Neural cell (in vitro differentiated cells): ENCODE measurements around the gene NR1D1. TPM values are rescaled to one million over a fixed set of nuclear protein-coding genes. Genes with fewer than 3 reads are reported as not detected.

Experiments used
- H2AFZ ChIP-seq: fragments of 200-600, 300-800 bp; sonication (generic), shearing (Covaris generic); 2 replicates; pipeline ENCODE4 v1.6.0; 2014; ENCODE audit warnings: low read depth, mild to moderate bottlenecking, antibody characterized with exemption, low read length, moderate library complexity
- H3F3A ChIP-seq: fragments of 200-600 bp; shearing (Covaris generic); 2 replicates; pipeline ENCODE4 v1.6.1; 2016; ENCODE audit warnings: mild to moderate bottlenecking, moderate library complexity, mixed read lengths, antibody characterized with exemption, low read length; ENCODE audit not compliant: insufficient read depth, poor library complexity, severe bottlenecking
- H3K27ac ChIP-seq: fragments of 200-600, 300-800 bp; sonication (generic), shearing (Covaris generic); 2 replicates; pipeline ENCODE4 v1.5.1; 2014; ENCODE audit warnings: mild to moderate bottlenecking, low read length, moderate library complexity
- H3K27me3 ChIP-seq: fragments of 300-800, 200-600 bp; sonication (generic), shearing (Covaris generic); 2 replicates; pipeline ENCODE4 v1.6.0; 2014; ENCODE audit warnings: mild to moderate bottlenecking, low read depth, low read length, moderate library complexity; ENCODE audit not compliant: insufficient read depth
- H3K36me3 ChIP-seq: fragments of 300-800, 200-600 bp; sonication (generic), shearing (Covaris generic); 2 replicates; pipeline ENCODE4 v1.5.1; 2014; ENCODE audit warnings: mild to moderate bottlenecking, antibody characterized with exemption, low read length, moderate library complexity; ENCODE audit not compliant: insufficient read depth
- H3K4me2 ChIP-seq: fragments of 300-800, 200-600 bp; sonication (generic), shearing (Covaris generic); 2 replicates; pipeline ENCODE4 v1.6.0; 2014; ENCODE audit warnings: mild to moderate bottlenecking, low read length
- H3K4me3 ChIP-seq: fragments of 300-800, 200-600 bp; sonication (generic), shearing (Covaris generic); 2 replicates; pipeline ENCODE4 v1.5.1; 2014; ENCODE audit warnings: mild to moderate bottlenecking, low read length, moderate library complexity
- H3K79me2 ChIP-seq: fragments of 200-600 bp; shearing (Covaris generic); replicated peaks from 2 replicates; pipeline ENCODE4 v1.6.0; 2014; ENCODE audit warnings: mild to moderate bottlenecking, low read length, moderate library complexity; ENCODE audit not compliant: insufficient read depth
- H3K9ac ChIP-seq: fragments of 300-800, 200-600 bp; sonication (generic), shearing (Covaris generic); 2 replicates; pipeline ENCODE4 v1.6.1; 2016; ENCODE audit warnings: mild to moderate bottlenecking, low read length, mixed read lengths
- H3K9me2 ChIP-seq: fragments of 200-600 bp; shearing (Covaris generic); 2 replicates; pipeline ENCODE4 v1.6.1; 2016; ENCODE audit warnings: mild to moderate bottlenecking, low read length, mixed read lengths; ENCODE audit not compliant: insufficient read depth
- H3K9me3 ChIP-seq: fragments of 200-600, 300-800 bp; sonication (generic), shearing (Covaris generic); 2 replicates; pipeline ENCODE4 v1.6.1; 2016; ENCODE audit warnings: mild to moderate bottlenecking, mixed run types, low read length, moderate library complexity, mixed read lengths
- H4K20me1 ChIP-seq: fragments of 200-600 bp; shearing (Covaris generic); 2 replicates; pipeline ENCODE4 v1.6.1; 2016; ENCODE audit warnings: mild to moderate bottlenecking, mixed run types; ENCODE audit not compliant: insufficient read depth
- CTCF ChIP-seq: fragments of 450-650 bp; IDR thresholded peaks from 2 replicates; pipeline ENCODE4 v1.5.1; 2014; ENCODE audit warnings: antibody characterized with exemption, mild to moderate bottlenecking, moderate library complexity; ENCODE audit not compliant: poor library complexity, severe bottlenecking
- EP300 ChIP-seq: fragments of 450-650 bp; conservative IDR thresholded peaks from 2 replicates; pipeline ENCODE4 v1.6.1; 2014; ENCODE audit warnings: antibody characterized with exemption, mild to moderate bottlenecking, moderate library complexity; ENCODE audit not compliant: poor library complexity, severe bottlenecking
- EZH2 ChIP-seq: fragments of 200-600, 300-800 bp; shearing (Covaris generic), sonication (generic); IDR thresholded peaks from 2 replicates; pipeline ENCODE4 v1.6.1; 2014; ENCODE audit warnings: antibody characterized with exemption, low read length, borderline replicate concordance, mild to moderate bottlenecking; ENCODE audit not compliant: insufficient read depth, poor library complexity, severe bottlenecking
- MXI1 ChIP-seq: fragments of 450-650 bp; conservative IDR thresholded peaks from 2 replicates; pipeline ENCODE4 v1.6.1; 2014; ENCODE audit warnings: antibody characterized with exemption, mild to moderate bottlenecking; ENCODE audit not compliant: poor library complexity, severe bottlenecking
- POLR2AphosphoS5 ChIP-seq: IDR thresholded peaks from 2 replicates; pipeline ENCODE4 v1.6.1; 2012
- RAD21 ChIP-seq: fragments of 450-650 bp; conservative IDR thresholded peaks from 2 replicates; pipeline ENCODE4 v1.6.1; 2014; ENCODE audit warnings: antibody characterized with exemption, mild to moderate bottlenecking, moderate library complexity
- SMC3 ChIP-seq: fragments of 450-650 bp; conservative IDR thresholded peaks from 2 replicates; pipeline ENCODE4 v1.6.1; 2014; ENCODE audit warnings: antibody characterized with exemption, mild to moderate bottlenecking, moderate library complexity; ENCODE audit not compliant: poor library complexity
- TAF1 ChIP-seq: IDR thresholded peaks from 2 replicates; pipeline ENCODE4 v1.6.1; 2012; ENCODE audit warnings: low read depth
- polyA plus RNA-seq: library from polyadenylated mRNA; depleted of rRNA; stranded (reverse); fragments of >200 nt; gene quantifications from 2 replicates; pipeline ENCODE4 v1.2.3, GENCODE V29; 2014
- TF ChIP-seq, protein P1 (sequence below): IDR thresholded peaks from 2 replicates; pipeline ENCODE4 v1.6.1; 2012; ENCODE audit warnings: borderline replicate concordance

NR1D1 gene
- polyA plus RNA-seq, 1 donor from 2014 or later, result 0.73 TPM

GRCh38 chr17:40090237-40091119, 9.9 kb downstream of the NR1D1 start:
- H4K20me1 ChIP-seq, result no peaks in the 10 kb centered on the region
- H3F3A ChIP-seq, result no peaks in the 10 kb centered on the region
- no peak overlapping the region for H3K4me2 ChIP-seq
- H3K9ac ChIP-seq, result no peak overlapping the region
- no peaks in the 10 kb centered on the region for H3K9me3 ChIP-seq
- H3K79me2 ChIP-seq, result no peaks in the 10 kb centered on the region
- no peaks in the 10 kb centered on the region for H3K9me2 ChIP-seq
- no peak overlapping the region for H3K4me3 ChIP-seq
- H3K27ac ChIP-seq, result no peak overlapping the region
- H2AFZ ChIP-seq, result no peak overlapping the region
- H3K36me3 ChIP-seq, result no peaks in the 10 kb centered on the region
- no peaks in the 10 kb centered on the region for H3K27me3 ChIP-seq
- TF ChIP-seq EP300, result no peak
- no peak for TF ChIP-seq POLR2AphosphoS5

DNA sequence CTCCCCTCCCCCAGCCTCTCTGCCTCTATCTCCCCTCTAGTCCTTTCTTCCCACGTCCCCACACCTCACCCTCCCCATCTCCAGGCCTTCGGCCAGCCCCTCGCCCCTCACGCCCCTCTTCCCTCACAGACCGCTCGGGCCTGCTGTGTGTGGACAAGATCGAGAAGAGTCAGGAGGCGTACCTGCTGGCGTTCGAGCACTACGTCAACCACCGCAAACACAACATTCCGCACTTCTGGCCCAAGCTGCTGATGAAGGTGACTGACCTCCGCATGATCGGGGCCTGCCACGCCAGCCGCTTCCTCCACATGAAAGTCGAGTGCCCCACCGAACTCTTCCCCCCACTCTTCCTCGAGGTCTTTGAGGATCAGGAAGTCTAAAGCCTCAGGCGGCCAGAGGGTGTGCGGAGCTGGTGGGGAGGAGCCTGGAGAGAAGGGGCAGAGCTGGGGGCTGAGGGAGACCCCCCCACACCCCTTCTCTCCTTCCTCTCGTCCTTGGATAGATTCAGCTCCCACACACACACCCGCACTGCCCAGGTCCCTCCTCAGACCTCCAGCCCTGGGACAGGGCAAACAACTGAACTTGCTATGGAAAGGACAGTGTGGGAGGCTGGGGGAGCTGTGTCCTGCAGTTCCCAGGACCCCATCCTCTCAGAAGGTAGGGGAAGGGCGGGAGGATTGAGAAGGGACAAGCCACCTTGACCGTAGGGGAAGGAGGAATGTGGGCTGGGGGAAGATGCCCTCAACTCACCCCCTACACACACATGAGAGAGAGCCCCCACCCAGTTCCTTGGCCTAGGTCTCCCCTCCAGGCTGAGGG, 11.1 kb downstream of the NR1D1 start:
- Histone ChIP-seq H3K79me2 (no peaks in the 10 kb centered on the region), H3K36me3 (no peaks in the 10 kb centered on the region), H3K9me3 (no peaks in the 10 kb centered on the region), H3K4me3 (no peak overlapping the region), H3K27ac (no peak overlapping the region), H2AFZ (no peak overlapping the region), H3K9ac (no peak overlapping the region), H3K27me3 (no peaks in the 10 kb centered on the region), H3K4me2 (no peak overlapping the region), H4K20me1 (no peaks in the 10 kb centered on the region), H3F3A (no peaks in the 10 kb centered on the region), H3K9me2 (no peaks in the 10 kb centered on the region)
- TF ChIP-seq EZH2 (no peak), EP300 (no peak), SMC3 (no peak), CTCF (no peak), TAF1 (no peak), MXI1 (no peak), POLR2AphosphoS5 (no peak), RAD21 (no peak)
- TF ChIP-seq, protein P1, sequence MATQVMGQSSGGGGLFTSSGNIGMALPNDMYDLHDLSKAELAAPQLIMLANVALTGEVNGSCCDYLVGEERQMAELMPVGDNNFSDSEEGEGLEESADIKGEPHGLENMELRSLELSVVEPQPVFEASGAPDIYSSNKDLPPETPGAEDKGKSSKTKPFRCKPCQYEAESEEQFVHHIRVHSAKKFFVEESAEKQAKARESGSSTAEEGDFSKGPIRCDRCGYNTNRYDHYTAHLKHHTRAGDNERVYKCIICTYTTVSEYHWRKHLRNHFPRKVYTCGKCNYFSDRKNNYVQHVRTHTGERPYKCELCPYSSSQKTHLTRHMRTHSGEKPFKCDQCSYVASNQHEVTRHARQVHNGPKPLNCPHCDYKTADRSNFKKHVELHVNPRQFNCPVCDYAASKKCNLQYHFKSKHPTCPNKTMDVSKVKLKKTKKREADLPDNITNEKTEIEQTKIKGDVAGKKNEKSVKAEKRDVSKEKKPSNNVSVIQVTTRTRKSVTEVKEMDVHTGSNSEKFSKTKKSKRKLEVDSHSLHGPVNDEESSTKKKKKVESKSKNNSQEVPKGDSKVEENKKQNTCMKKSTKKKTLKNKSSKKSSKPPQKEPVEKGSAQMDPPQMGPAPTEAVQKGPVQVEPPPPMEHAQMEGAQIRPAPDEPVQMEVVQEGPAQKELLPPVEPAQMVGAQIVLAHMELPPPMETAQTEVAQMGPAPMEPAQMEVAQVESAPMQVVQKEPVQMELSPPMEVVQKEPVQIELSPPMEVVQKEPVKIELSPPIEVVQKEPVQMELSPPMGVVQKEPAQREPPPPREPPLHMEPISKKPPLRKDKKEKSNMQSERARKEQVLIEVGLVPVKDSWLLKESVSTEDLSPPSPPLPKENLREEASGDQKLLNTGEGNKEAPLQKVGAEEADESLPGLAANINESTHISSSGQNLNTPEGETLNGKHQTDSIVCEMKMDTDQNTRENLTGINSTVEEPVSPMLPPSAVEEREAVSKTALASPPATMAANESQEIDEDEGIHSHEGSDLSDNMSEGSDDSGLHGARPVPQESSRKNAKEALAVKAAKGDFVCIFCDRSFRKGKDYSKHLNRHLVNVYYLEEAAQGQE, result no peak
